Ovary (tissue), 3 donors: ENCODE results near the gene UBTD1.

ENCODE experiments used
- EP300 ChIP-seq: sonication (generic); formaldehyde crosslinking; IDR thresholded peaks from one replicate; pipeline ENCODE4 v1.6.1; 2017; ENCODE audit warnings: antibody characterized with exemption
- POLR2A ChIP-seq: fragments of 450-650 bp; IDR thresholded peaks from one replicate; pipeline ENCODE4 v1.6.1; 2017; ENCODE audit warnings: antibody characterized with exemption, mild to moderate bottlenecking, moderate library complexity
- TF ChIP-seq, protein P1 (sequence below), 3 donors: fragments of 450-650 bp in 2 of 3; fragments of 200-600 bp in 1 of 3; IDR thresholded peaks; one replicate each; pipeline versions ENCODE4 v1.5.1 to v1.8.0; 2016 to 2022; ENCODE audit warnings: antibody characterized with exemption in 3 of 3, mild to moderate bottlenecking in 1 of 3
- donor health status: DM: no; HTN: no; CAD: no.

DNA sequence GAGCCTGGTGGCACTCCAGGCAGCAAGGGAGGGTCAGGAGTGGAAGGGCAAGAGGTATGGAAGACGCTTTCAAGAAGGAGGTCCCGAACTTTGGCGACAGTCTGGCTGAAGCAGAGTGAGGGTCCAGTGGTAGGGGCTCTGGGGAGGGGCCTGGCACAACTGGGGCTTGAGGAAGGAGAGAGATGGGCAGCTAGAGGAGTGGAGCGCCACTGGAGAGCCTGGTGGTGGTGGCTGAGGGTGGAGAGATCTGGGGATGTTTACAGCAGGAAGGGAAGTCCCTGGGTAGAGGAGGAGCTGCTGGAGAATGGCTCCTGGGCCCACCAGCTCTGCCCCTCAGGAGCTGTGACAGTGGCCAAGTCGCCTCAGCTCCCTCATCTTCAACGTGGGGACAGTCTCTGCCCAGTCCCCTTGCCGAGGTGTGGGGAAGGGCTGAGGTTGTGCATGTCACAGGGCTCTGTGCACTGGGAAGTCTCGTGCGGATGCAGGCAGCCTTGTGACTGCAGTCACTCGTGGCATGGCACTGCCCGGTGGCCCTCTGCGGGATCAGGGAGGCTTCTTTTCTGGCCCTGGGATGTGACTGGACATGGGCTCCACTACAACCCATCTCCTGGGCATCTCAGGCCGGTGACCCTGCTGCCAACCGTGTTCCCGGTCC lies 18.5 kb downstream of the UBTD1 start:
- TF ChIP-seq, protein P1, sequence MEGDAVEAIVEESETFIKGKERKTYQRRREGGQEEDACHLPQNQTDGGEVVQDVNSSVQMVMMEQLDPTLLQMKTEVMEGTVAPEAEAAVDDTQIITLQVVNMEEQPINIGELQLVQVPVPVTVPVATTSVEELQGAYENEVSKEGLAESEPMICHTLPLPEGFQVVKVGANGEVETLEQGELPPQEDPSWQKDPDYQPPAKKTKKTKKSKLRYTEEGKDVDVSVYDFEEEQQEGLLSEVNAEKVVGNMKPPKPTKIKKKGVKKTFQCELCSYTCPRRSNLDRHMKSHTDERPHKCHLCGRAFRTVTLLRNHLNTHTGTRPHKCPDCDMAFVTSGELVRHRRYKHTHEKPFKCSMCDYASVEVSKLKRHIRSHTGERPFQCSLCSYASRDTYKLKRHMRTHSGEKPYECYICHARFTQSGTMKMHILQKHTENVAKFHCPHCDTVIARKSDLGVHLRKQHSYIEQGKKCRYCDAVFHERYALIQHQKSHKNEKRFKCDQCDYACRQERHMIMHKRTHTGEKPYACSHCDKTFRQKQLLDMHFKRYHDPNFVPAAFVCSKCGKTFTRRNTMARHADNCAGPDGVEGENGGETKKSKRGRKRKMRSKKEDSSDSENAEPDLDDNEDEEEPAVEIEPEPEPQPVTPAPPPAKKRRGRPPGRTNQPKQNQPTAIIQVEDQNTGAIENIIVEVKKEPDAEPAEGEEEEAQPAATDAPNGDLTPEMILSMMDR (IDR thresholded peaks at IDR 0.05), result no peak
- no peak for TF ChIP-seq POLR2A
- TF ChIP-seq EP300, result no peak
